Measurements from ENCODE around the gene VWA8.
"Not testable (repeated sequence)": the region's sequence is repeated elsewhere in the genome, so short reads cannot be mapped to it uniquely, and the experiment has no call there.

Gene VWA8

GRCh38 chr13:41577436-41577835, 383.5 kb downstream of the VWA8 start:
- no peak for DNase-seq

- not testable (repeated sequence) for DNase-seq
Measured at GRCh38 chr13:41573640-41574039, 387.3 kb downstream of the VWA8 start.

- DNase-seq: not testable (repeated sequence)
Measured at GRCh38 chr13:41571817-41572340, 389.0 kb downstream of the VWA8 start.

- DNase-seq: no peak
Measured at GRCh38 chr13:41568972-41569351, 391.9 kb downstream of the VWA8 start.

GRCh38 chr13:41568143-41568971, 392.6 kb downstream of the VWA8 start:
- DNase-seq: no peak

- DNase-seq: no peak
Measured at GRCh38 chr13:41567363-41567762, 393.5 kb downstream of the VWA8 start.

- DNase-seq: no peak
Measured at GRCh38 chr13:41565846-41566245, 395.1 kb downstream of the VWA8 start.

- DNase-seq: no peak
Measured at GRCh38 chr13:41565216-41565615, 395.7 kb downstream of the VWA8 start.

- DNase-seq: no peak
Measured at GRCh38 chr13:41563984-41564365, 396.9 kb downstream of the VWA8 start.

- no peak for DNase-seq
Measured at GRCh38 chr13:41563341-41563983, 397.4 kb downstream of the VWA8 start.

- DNase-seq: no peak
Measured at GRCh38 chr13:41562541-41563178, 398.2 kb downstream of the VWA8 start.

- no peak for DNase-seq
Measured at GRCh38 chr13:41562083-41562482, 398.8 kb downstream of the VWA8 start.

GRCh38 chr13:41561170-41561569, 399.7 kb downstream of the VWA8 start:
- DNase-seq: no peak

GRCh38 chr13:41558781-41559560, 401.9 kb downstream of the VWA8 start:
- no peak for DNase-seq

GRCh38 chr13:41557719-41558118, 403.2 kb downstream of the VWA8 start:
- DNase-seq: no peak

GRCh38 chr13:41554626-41555386, 406.1 kb downstream of the VWA8 start:
- no peak for DNase-seq

- no peak for DNase-seq
Measured at GRCh38 chr13:41554180-41554579, 406.7 kb downstream of the VWA8 start.

- DNase-seq: no peak
Measured at GRCh38 chr13:41552031-41552430, 408.9 kb downstream of the VWA8 start.

- DNase-seq: no peak
Measured at GRCh38 chr13:41550276-41550675, 410.6 kb downstream of the VWA8 start.

- DNase-seq: no peak
Measured at GRCh38 chr13:41549491-41549890, 411.4 kb downstream of the VWA8 start.

- DNase-seq: no peak
Measured at GRCh38 chr13:41548910-41549309, 412.0 kb downstream of the VWA8 start.

GRCh38 chr13:41548031-41548430, 412.9 kb downstream of the VWA8 start:
- no peak for DNase-seq

All from SHP77 (cell line).